Suppressor macrophage (primary cell): ENCODE data around the gene GNAL.
A peak's percentile ranks its signal among the peaks of the same experiment; 100 is the strongest.
"Not testable (repeated sequence)": the region's sequence is repeated elsewhere in the genome, so short reads cannot be mapped to it uniquely, and the experiment has no call there.

Experiments
- DNase-seq, 4 experiments: peaks; one replicate each; pipeline ENCODE4 v3.0.0-alpha.2; 2020 to 2022

The GNAL gene

GRCh38 chr18:11669271-11669947 is 19.7 kb upstream of the GNAL start:
- DNase-seq, result no peak

DNA sequence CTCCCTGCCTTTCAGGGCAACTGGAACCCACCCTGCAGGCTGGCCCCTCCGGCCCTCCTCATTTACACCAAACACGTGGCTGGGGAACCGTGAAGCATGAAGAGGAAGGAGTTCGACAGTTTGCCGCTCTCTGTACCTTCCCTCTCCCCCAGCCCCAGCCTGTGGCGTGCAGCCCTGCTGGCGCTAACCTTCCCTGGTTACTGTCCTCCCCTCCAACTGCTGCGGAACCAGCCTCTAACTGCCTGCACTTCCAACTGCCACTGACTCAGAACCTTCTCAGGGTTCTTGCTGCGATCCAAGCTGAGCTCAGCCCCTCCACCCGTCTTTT is 19.2 kb upstream of the GNAL start:
- DNase-seq, result no peak

DNA sequence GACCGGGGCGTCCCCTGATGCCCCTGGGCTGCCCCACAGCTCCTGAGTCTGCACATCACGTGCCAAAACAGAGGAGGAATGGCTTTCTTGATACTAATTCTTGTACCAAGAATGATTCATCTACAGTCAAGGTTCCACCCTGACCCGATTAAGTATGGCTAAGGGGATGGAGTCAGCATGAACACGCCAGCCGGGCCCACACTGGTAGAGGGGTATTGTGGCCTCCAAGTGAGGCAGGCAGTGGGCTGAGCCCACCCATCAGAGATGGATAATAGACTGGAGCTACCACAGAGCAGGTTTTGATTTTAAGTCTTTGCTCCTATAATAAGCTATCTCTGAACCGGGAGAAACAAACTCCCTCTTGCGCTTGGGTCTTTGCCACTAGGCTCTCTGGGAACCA is 17.9 kb upstream of the GNAL start:
- DNase-seq, result no peak

- DNase-seq, result no peak
These were observed 16.9 kb upstream of the GNAL start for GRCh38 chr18:11672198-11672597.

GRCh38 chr18:11672846-11673454 is 16.1 kb upstream of the GNAL start:
- no peak for DNase-seq

GRCh38 chr18:11673560-11673959 is 15.5 kb upstream of the GNAL start:
- DNase-seq, result no peak

DNA sequence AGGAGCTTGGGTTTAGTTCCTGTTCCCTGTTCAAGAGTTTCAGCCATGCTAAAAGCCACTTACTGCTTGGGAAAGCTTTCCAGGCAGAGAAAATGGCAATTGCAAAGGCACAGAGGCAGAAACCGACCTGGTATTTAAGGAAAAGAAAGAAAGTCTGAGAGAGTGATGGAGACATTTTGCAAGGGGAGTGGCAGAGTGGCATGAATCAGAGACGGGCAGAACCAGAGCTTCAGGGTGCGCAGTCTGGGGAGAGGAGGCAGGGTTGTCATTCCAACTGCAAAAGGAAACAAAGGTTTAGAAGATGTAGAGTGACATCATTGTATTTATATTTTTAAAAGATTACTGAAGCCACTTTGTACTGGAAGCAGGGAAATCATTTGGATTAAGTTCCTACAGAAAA is 14.9 kb upstream of the GNAL start:
- no peak for DNase-seq

- no peak for DNase-seq
These were observed 12.7 kb upstream of the GNAL start for GRCh38 chr18:11676386-11676785.

DNA sequence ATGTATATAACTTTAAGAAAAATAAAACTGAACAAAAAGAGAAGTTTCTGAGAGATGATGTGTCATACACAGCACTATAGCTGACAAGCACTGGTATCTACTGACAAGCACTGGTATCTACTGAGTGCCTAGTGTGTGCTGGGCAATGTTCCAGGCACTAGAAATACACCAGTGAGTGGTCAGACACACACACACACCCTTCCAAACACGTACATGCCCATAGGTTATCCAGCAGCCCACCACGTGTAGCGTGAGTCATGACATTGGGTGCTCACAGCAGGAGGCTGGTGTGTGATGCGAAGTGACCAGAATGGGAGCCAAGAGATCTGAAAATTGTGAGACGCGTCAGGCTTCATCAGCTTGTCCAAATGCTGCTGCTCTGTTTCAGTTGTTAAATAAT is 12.2 kb upstream of the GNAL start:
- DNase-seq, result no peak

DNA sequence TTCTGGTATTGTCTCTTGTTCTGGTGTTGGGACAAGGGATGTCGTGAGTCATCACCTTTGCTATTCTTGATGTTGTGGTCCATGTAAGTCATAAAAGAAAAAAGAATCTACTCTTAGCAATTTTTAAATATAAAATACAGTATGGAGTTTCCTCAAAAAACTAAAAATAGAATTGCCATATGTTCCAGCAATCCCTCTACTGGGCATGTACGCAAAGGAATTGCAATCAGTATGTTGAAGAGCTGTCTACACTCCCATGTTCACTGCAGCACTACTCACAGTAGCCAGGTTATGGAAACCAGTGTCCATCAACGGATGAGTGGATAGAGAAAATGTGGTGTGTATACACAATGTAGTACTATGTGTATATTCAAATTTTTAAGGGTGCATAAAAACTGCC is 10.9 kb upstream of the GNAL start:
- DNase-seq, result no peak

DNA sequence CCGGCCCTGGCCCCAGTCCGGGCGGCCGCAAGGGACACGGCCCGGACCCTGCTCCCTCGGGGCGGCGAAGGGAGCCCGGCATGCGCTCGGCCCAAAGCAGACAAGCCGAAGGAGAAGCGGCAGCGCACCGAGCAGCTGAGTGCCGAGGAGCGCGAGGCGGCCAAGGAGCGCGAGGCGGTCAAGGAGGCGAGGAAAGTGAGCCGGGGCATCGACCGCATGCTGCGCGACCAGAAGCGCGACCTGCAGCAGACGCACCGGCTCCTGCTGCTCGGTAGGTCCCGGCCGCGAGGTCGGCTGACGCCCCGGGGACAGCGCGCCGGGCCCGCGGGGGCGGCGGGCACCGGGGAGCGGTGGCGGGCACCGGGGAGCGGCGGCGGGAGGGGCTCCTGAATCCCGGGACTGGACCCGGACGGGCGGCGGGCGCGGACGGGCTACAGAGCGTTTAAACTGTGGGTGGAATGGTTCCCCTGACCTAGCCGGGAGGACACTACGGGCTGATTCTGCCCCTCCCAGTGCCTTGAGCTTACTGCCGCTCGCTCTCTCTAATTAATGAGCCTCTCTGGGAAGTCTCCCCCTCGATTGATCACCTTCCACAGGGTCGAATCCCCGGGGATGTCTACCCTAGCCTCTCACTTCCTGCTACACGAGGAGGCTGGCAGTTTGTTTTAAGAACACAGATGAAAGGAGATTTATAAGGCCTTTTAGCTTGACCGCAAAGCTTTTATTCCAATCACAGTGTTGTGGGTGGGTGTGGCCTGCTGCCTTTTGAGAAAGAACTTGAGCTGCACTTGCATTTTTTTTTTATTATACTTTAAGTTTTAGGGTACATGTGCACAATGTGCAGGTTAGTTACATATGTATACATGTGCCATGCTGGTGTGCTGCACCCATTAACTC is 853 bp downstream of the GNAL start:
- peak in 3 of 4 experiments; percentile 15 to 51 (median 39) for DNase-seq

GRCh38 chr18:11690660-11691059 is 1.6 kb downstream of the GNAL start:
- not testable (repeated sequence) for DNase-seq

GRCh38 chr18:11695736-11696135 is 6.7 kb downstream of the GNAL start:
- no peak for DNase-seq

GRCh38 chr18:11696451-11696850 is 7.4 kb downstream of the GNAL start:
- no peak for DNase-seq

DNA sequence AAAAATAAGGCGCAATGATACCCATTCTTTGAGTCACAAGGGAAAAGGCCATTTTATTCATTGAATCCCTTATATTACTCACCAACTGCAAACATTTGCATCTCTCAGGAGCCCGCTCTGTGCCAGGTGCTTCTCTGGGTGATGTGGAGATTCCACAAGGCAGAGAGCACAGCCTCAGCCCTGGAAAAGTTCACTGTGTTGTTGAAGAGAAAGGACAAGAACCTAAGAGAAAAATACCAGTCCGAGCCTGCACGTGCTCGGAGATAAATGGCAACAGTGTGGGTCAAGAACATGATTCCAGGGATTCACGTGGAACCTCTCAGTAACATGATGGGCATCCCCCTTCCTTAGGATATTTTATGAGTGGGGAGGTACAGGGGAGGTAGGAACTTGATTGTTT is 11.8 kb downstream of the GNAL start:
- DNase-seq, result no peak

DNA sequence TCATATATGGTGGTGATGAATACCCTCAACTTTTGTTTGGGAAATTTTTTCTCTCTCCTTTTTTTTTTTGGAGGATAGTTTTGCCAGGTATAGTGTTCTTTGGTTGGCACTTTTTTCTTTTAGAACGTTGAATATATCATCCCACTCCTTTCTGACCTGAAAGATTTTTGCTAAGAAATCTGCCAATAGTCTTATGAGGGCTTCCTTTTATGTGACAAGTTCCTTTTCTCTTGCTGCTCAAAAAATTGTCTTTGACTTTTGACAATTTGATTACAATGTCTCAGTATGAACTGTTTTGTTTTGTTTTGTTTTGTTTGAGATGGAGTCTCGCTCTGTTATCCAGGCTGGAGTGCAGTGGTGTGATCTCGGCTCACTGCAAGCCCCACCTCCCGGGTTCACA is 21.5 kb downstream of the GNAL start:
- DNase-seq, result no peak

GRCh38 chr18:11713756-11714155 is 24.7 kb downstream of the GNAL start:
- no peak for DNase-seq

- DNase-seq, result no peak
These were observed 25.3 kb downstream of the GNAL start for GRCh38 chr18:11714244-11714918.

- DNase-seq, result not testable (repeated sequence)
These were observed 27.8 kb downstream of the GNAL start for GRCh38 chr18:11716767-11717315.

DNA sequence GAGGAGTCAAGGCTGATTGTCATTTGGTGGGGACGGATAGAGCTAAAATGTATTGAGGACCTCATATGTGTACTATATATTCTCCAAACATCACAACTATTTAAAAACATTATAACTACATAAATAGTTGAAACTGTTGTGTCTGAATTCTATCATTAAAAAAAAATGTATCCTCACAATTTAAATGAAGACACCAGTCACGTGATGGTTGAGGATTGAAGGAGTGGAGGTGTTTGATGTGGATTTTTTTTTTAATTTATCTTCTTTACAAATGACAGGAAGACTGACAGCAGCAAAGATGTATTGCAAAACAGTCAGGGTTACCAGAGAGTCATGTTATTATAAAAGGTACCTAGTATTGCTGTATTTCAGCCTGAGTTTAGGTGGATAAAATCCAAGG is 30.0 kb downstream of the GNAL start:
- no peak for DNase-seq

GRCh38 chr18:11719621-11720020 is 30.6 kb downstream of the GNAL start:
- DNase-seq, result no peak

DNA sequence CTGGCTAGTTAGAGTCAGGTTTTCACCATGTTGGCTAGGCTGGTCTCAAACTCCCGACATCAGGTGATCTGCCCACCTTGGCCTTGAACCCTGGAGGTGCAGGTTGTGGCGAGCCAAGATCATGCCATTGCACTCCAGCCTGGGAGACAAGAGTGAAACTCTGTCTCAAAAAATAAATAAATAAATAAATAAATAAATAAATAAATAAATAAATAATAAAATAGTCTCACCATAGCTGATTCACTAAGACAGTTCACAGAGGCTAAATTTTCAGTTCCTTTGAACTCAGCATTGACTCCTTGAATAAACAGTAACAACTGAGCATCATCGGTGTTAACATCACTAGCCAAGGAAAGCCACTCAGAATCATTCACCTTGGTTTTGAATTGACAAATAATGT is 32.7 kb downstream of the GNAL start:
- no peak for DNase-seq

DNA sequence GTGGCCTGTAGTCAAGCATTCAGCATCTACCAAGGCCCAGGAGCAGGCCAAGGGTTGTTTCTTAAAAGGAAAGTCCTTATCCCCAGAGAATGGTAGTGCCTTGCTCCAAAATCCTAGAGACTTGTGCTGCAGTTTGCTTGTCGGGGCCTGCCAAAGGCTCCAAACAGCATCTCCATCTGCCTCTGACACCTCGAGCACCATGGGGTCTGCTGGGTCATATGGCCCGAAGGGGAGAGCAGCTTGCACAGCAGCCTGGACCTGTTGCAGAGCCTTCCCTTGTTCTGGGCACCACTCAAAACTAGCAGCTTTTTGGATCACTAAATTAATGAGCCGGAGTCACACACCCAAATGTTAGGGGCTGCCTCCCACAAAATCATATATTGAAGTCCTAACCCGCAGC is 35.7 kb downstream of the GNAL start:
- no peak for DNase-seq
